HepG2 (cell line): Measurements from ENCODE around the gene UNC13D. TPM values are rescaled to one million over a fixed set of nuclear protein-coding genes. Genes with fewer than 3 reads are reported as not detected.

Experiments
- AKAP8 ChIP-seq: sonication (generic); formaldehyde crosslinking; IDR thresholded peaks from 2 replicates; pipeline ENCODE4 v1.5.1; 2020; ENCODE audit warnings: mild to moderate bottlenecking, missing genetic modification reagents
- CCAR2 ChIP-seq: fragments of 200-400 bp; formaldehyde crosslinking; optimal IDR thresholded peaks from 2 replicates; pipeline ENCODE3; 2018; ENCODE audit warnings: low read depth, mild to moderate bottlenecking, low read length, moderate library complexity
- CERS6 ChIP-seq: sonication (generic); formaldehyde crosslinking; IDR thresholded peaks from 2 replicates; pipeline ENCODE4 v1.5.0; 2020; ENCODE audit warnings: missing genetic modification reagents
- CREB3 ChIP-seq: sonication (generic); formaldehyde crosslinking; IDR thresholded peaks from 2 replicates; pipeline ENCODE4 v1.5.0; 2020; ENCODE audit warnings: missing genetic modification reagents
- ETS1 ChIP-seq: sonication (generic); formaldehyde crosslinking; IDR thresholded peaks from 2 replicates; pipeline ENCODE4 v1.4.0; 2020; ENCODE audit warnings: missing genetic modification reagents
- HDAC1 ChIP-seq: sonication (generic); formaldehyde crosslinking; IDR thresholded peaks from 2 replicates; pipeline ENCODE4 v1.5.1; 2020; ENCODE audit warnings: mild to moderate bottlenecking, missing genetic modification reagents
- HMGA1 ChIP-seq: sonication (generic); formaldehyde crosslinking; conservative IDR thresholded peaks from 2 replicates; pipeline ENCODE4 v1.4.0; 2020; ENCODE audit warnings: missing genetic modification reagents
- JDP2 ChIP-seq: sonication (generic); formaldehyde crosslinking; IDR thresholded peaks from 2 replicates; pipeline ENCODE4 v1.8.1; 2022; ENCODE audit warnings: missing genetic modification reagents, borderline replicate concordance
- KLF6 ChIP-seq: IDR thresholded peaks from 2 replicates; pipeline ENCODE4 v1.8.0; 2016; ENCODE audit warnings: missing biosample characterization, missing genetic modification reagents
- MXD1 ChIP-seq: sonication (generic); formaldehyde crosslinking; IDR thresholded peaks from 2 replicates; pipeline ENCODE4 v1.4.0; 2020; ENCODE audit warnings: mild to moderate bottlenecking, missing genetic modification reagents
- NFATC3 ChIP-seq: sonication (generic); formaldehyde crosslinking; IDR thresholded peaks from 2 replicates; pipeline ENCODE4 v1.5.1; 2020; ENCODE audit warnings: mild to moderate bottlenecking, missing genetic modification reagents
- NR0B2 ChIP-seq: sonication (generic); formaldehyde crosslinking; IDR thresholded peaks from 2 replicates; pipeline ENCODE4 v1.4.0; 2020; ENCODE audit warnings: mild to moderate bottlenecking, missing genetic modification reagents
- ZBTB38 ChIP-seq: sonication (generic); formaldehyde crosslinking; IDR thresholded peaks from 2 replicates; pipeline ENCODE4 v1.5.1; 2020; ENCODE audit warnings: mild to moderate bottlenecking, missing genetic modification reagents
- ZC3H13 ChIP-seq: sonication (generic); formaldehyde crosslinking; IDR thresholded peaks from 2 replicates; pipeline ENCODE4 v1.8.1; 2023; ENCODE audit warnings: mild to moderate bottlenecking, missing genetic modification reagents, moderate library complexity
- ZNF101 ChIP-seq: sonication (generic); formaldehyde crosslinking; IDR thresholded peaks from 2 replicates; pipeline ENCODE4 v1.4.0; 2020; ENCODE audit warnings: mild to moderate bottlenecking, low read depth, missing genetic modification reagents, borderline replicate concordance
- ZNF235 ChIP-seq: sonication (generic); formaldehyde crosslinking; IDR thresholded peaks from 2 replicates; pipeline ENCODE4 v1.8.1; 2023; ENCODE audit warnings: mild to moderate bottlenecking, missing genetic modification reagents, borderline replicate concordance
- ZNF34 ChIP-seq: sonication (generic); formaldehyde crosslinking; IDR thresholded peaks from 2 replicates; pipeline ENCODE4 v1.4.0; 2020; ENCODE audit warnings: mild to moderate bottlenecking, missing genetic modification reagents, borderline replicate concordance
- ZNF451 ChIP-seq: sonication (generic); formaldehyde crosslinking; IDR thresholded peaks from 2 replicates; pipeline ENCODE4 v1.5.0; 2020; ENCODE audit warnings: mild to moderate bottlenecking, missing genetic modification reagents
- ZNF530 ChIP-seq: sonication (generic); formaldehyde crosslinking; IDR thresholded peaks from 2 replicates; pipeline ENCODE4 v1.5.0; 2020; ENCODE audit warnings: low read depth, mild to moderate bottlenecking, missing genetic modification reagents
- ZNF597 ChIP-seq: sonication (generic); formaldehyde crosslinking; IDR thresholded peaks from 2 replicates; pipeline ENCODE4 v1.5.0; 2020; ENCODE audit warnings: missing genetic modification reagents
- ZNF75D ChIP-seq: sonication (generic); formaldehyde crosslinking; IDR thresholded peaks from 2 replicates; pipeline ENCODE4 v1.8.1; 2023; ENCODE audit warnings: missing genetic modification reagents, mild to moderate bottlenecking, borderline replicate concordance
- ZSCAN22 ChIP-seq: sonication (generic); formaldehyde crosslinking; IDR thresholded peaks from 2 replicates; pipeline ENCODE4 v1.4.0; 2020; ENCODE audit warnings: mild to moderate bottlenecking, missing genetic modification reagents
- ZUFSP ChIP-seq: sonication (generic); formaldehyde crosslinking; IDR thresholded peaks from 2 replicates; pipeline ENCODE4 v1.9.0; 2021; ENCODE audit warnings: missing genetic modification reagents, mild to moderate bottlenecking, borderline replicate concordance
- polyA plus RNA-seq, 8 experiments: library from polyadenylated mRNA; depleted of rRNA in 3 of 8; stranded (reverse) in 7 of 8; unstranded in 1 of 8; fragments of >200 nt; fragmentation: Illumina TruSeq in 4 of 8; extraction: Trizol in 4 of 8; gene quantifications; 2 replicates each; pipeline versions ENCODE4 v1.2.1 to v1.2.3, GENCODE V29; 2011 to 2016; ENCODE audit warnings: low read depth in 4 of 8, missing spikeins in 1 of 8, mixed read lengths in 1 of 8; ENCODE audit not compliant: insufficient read depth in 1 of 8
- total RNA-seq, 5 experiments: library from RNA; depleted of rRNA; stranded (reverse); fragments of >200 nt; fragmentation: Illumina TruSeq; extraction: Trizol; gene quantifications; 2 replicates each; pipeline ENCODE4 v1.2.3, GENCODE V29; 2016; ENCODE audit warnings: low read depth in 1 of 5

The UNC13D gene
- total and polyA plus RNA-seq, 2 of the 13 experiments (the other 11 are each of a cell fraction or from before 2014, with no cell fraction given) = 29.7 to 42.7 TPM

GRCh38 chr17:75845058-75845711, 981 bp upstream of the UNC13D start (continued):
- TF ChIP-seq ZNF34 (CRISPR knock-in tag) (no peak), ZNF597 (CRISPR knock-in tag) (no peak), AKAP8 (CRISPR knock-in tag) (peak; percentile 97), ZNF101 (CRISPR knock-in tag) (no peak), MXD1 (no peak), ZUFSP (CRISPR knock-in tag) (no peak), ZBTB38 (peak; percentile 84; the same call in 1 of the 2 replicates), NR0B2 (no peak), KLF6 (peak; percentile 69; the same call in 1 of the 2 replicates), ZC3H13 (CRISPR knock-in tag) (peak; percentile 80; the same call in 1 of the 2 replicates), CERS6 (no peak), CCAR2 (no peak), CREB3 (CRISPR knock-in tag) (no peak), ZNF235 (CRISPR knock-in tag) (no peak), ETS1 (CRISPR knock-in tag) (no peak), ZNF530 (CRISPR knock-in tag) (no peak), HDAC1 (CRISPR knock-in tag) (peak; percentile 81), ZNF75D (CRISPR knock-in tag) (no peak), HMGA1 (no peak), ZNF451 (CRISPR knock-in tag) (peak; percentile 8; the same call in 1 of the 2 replicates), JDP2 (CRISPR knock-in tag) (no peak), NFATC3 (no peak), ZSCAN22 (CRISPR knock-in tag) (0 out of 2 replicates have a peak, but pooled peaks have one; percentile 26)
